GM21381 (cell line): ENCODE results near the gene ACTR1B.
"Not testable (repeated sequence)": the region's sequence is repeated elsewhere in the genome, so short reads cannot be mapped to it uniquely, and the experiment has no call there.

Source experiments
- ATAC-seq: cut with Tn5 transposase; IDR thresholded peaks from one replicate; pipeline ENCODE4 v1.9.1; 2021; ENCODE audit warnings: mild to moderate bottlenecking, moderate library complexity; ENCODE audit not compliant: unreplicated experiment

The ACTR1B gene

DNA sequence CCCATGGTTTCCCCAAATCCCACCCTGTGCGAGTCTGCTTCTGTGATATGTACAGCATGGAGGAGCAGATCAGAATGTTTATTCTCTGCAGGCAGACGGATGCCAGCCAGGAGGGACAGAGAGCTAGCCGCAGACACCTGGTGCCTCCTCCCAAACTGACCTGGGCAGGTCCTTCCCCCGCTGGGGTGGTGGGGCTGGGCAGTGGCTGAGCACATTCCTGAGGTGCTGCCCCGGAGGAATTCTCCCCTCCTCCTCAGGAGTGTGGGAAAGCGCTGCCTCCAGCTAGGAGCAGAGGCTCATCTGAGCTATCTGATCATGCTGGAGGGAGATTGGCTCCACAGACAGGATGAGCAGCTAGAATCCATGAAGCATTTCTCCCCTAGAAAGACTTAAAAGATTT is 27.3 kb upstream of the ACTR1B start:
- no peak for ATAC-seq

DNA sequence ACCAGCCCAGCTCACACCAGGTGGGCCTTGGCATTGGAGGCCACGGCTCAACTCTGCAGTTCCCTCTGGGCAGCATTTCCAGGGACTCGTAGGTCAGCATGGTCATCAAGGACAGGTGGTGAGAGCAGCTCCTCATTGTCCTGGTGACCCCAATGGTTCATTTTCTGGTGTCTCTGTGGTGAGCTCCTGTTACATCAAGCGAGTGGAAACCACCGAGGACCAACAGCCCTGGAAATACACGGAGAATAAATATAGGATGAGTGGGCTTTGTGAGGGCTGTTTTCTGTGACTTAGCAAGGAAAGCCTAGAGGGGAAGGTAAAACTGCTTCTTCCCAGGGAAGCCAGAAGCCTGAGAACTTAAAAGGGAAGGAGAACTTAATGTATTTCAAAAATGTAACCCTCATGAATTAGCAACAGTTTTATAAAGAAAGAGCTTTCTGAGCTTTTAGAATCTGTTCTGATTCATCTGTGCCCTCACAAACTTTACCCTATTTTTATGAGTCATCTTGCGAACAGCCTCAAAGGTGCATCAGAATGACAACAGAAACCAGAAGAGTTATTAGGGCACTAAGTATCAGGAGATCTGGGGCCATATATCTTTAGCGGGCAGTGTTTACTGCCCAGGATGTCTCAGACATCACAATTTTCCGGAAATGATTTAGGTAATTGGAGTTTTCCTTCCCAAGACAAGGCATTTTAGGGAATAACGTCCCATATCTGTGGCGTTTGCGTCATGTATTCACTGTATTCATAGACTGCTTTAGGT is 24.4 kb upstream of the ACTR1B start:
- no peak for ATAC-seq

DNA sequence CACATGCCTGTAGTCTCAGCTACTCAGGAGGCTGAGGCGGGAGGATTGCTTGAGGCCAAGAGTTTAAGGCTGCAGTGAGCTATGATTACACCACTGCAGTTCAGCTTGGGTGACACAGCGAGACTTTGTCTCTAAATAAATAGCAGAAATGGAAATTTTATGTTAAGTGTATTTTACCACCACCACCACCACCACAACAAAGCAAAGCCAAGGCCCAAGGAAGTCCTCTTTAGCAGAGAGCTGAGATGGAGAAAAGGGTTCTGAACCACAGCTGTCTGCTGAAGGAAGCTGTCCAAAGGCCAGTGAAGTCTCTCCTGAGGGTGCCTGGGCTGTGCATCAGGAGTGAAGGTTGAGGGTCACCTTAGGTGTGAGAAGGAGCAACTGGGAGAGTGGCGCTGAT is 23.4 kb upstream of the ACTR1B start:
- not testable (repeated sequence) for ATAC-seq

DNA sequence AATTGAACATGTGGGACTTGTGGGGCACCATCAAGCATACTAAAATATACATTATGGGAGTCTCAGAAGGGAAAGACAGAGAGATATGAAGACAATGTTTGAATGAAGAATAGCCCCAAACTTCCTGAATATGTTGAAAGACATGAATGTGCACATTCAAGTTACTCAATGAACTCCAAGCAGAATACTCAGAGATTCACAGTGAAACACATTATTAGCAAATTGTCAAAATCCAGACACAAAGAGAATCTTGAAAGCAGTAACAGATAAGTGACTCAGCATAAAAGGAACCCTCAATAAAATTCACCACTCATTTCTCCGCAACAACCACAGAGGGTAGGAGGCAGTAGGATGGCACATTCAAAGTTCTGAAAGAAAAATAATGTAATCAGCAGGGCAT is 14.5 kb upstream of the ACTR1B start:
- no peak for ATAC-seq

DNA sequence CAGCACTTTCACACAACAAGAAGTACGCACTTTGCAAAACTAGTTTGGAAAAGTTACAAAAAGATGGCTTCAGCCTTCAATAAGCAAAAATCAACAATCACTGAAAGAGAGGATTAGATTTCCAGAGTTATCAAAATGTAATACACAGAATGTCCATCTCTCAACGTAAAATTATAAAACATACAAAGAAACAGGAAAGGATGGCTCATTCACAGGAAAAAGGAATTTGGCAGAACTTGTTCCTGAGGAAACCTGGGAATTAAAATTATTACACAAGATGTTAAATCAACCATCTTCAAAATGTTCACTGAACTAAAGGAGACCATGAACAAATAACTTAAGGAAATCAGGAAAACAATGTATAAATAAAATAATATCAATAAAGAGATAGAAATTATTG is 13.6 kb upstream of the ACTR1B start:
- no peak for ATAC-seq

DNA sequence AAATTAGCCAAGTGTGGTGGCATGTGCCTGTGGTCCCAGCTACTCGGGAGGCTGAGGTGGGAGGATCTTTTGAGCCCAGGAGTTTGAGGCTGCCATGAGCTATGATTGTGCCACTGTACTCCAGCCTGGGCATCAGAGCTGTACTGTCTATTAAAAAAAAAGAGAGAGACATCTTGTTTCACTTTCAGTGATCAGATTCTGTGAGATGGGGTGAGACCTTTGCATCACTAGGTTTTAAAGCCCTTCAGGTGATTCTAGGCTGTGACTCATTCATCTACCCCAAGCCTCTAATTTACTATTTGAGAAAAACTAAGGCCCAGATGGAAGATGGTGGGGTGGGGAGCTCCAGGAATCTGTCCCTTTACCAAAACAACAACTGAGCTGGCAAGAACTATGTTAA is 12.8 kb upstream of the ACTR1B start:
- no peak for ATAC-seq

DNA sequence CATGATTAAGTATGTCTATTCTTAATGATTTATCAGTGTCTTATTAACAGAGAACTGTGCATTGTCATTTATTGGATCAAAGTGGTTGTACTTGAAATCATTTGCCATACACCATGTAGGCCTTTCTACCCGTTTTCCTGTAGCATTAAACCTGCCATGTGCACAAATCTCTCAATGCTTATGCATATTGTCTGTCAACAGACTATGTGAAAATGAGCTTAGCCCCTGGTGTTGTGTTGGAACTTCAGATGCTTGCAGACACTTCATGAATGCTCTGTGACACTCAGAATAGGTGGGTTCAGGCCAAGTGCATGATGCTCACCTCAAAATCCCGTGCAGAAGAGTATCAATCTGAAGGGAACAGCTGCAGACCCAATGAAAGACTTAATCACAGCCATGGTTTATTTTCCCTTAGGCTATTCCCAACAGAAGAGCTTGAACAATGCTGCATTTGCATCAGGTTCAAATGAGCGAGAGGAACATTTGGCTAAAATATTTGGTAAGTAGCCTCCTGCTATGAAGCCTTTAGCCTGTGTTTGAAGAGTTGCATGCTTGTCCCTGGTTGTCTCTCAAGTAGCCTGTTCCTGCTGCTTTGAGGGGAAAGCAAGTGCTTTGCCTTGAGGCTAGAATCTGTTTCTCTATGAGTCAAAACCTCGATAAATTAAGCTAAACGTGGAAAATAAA is 11.7 kb upstream of the ACTR1B start:
- ATAC-seq = no peak

DNA sequence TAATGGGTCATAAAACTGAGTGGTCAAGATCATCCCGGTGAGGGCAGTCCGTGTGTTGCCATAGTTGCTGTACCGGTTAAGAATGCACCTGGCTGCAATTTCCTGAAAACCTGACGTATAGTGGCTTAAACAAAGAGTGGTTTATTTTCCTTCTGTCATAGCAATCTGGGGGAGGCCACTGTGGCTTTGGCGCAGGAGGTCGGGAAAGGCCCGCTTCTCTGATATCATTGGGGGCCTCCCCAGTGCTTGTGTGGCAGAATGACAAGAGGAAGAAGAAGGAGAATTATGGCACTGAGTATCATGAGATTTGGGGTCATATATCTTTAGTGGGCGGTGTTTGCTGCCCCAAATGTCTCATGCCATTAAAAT is 10.1 kb upstream of the ACTR1B start:
- ATAC-seq = no peak

DNA sequence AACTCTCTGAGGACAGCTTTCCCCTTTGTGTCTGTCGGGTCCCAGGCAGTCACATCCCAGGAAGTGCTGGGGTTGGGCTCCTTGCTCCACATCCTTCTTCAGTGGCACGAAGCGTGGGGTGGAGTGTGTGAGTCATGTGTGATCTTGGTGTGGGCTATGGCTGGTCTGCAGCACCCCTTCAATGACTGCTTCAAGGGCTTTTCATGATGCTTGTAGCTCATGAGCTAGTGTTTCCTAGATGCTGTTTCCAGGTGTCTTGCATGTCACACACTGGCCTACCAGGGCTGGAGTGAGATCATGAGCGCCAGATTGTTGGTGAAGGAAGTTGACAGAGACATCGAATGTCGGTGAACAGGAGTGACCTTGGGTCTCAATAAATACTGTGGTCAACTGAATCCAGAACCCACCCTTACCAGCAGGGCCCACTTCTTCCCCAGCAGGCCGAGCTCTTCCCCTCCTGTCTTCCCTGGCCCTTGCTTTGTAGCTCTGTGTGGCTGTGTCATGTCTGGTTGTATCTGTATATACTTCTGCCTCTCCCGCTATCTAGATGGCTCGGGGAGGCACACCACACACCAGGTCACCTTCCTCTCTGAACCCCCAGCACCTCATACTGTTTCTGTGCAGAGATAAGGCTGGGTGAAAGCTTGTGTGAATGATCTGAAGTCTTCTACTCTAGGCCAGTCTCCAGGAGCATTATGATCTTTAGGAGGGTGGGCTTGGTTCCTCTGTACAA is 9.5 kb upstream of the ACTR1B start:
- no peak for ATAC-seq

DNA sequence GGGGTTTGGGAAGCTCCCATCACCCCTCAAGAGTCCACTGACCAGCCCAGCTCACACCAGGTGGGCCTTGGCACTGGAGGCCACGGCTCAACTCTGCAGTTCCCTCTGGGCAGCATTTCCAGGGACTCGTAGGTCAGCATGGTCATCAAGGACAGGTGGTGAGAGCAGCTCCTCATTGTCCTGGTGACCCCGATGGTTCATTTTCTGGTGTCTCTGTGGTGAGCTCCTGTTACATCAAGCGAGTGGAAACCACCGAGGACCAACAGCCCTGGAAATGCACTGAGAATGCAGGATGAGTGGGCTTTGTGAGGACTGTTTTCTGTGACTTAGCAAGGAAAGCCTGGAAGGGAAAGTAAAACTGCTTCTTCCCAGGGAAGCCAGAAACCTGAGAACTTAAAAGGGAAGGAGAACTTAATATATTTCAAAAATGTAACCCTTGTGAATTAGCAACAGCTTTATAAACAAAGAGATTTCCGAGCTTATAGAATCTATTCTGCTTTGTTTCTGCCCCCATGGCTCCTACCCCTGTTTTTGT is 8.8 kb upstream of the ACTR1B start:
- not testable (repeated sequence) for ATAC-seq

DNA sequence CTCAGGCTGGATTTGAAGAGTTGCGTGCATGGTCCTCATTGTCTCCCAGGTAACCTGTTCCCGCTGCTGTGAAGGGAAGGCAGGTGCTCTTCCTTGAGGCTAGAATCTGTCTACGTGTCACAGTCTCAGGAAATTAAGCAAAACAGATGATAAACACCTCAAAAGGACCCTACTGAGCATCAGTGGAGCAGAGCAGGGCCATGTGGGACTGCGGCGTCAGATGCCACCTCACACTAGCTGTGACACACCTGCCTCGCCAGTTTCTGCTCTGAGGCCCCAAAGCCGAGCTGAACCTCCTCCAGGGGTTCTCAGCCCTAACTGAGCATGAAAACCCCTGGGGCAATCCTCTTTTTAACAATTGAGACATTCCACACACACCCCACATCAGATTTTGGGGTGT is 7.7 kb upstream of the ACTR1B start:
- ATAC-seq = no peak

DNA sequence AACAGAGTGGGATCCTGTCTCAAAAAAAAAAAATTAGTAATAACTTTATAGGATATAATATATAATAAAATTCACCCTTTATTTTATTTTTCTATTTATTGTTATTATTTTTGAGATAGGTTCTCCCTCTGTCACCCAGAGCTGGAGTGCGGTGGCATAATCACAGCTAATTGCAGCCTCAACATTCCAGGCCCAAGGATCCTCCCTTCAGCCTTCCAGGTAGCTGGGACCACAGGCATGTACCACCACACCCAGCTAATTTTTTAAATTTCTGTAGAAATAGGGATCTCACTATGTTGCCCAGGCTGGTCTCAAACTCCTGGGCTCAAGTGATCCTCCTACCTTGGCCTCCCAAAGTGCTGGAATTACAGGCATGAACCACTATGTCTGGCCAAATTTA is 6.6 kb upstream of the ACTR1B start:
- no peak for ATAC-seq

DNA sequence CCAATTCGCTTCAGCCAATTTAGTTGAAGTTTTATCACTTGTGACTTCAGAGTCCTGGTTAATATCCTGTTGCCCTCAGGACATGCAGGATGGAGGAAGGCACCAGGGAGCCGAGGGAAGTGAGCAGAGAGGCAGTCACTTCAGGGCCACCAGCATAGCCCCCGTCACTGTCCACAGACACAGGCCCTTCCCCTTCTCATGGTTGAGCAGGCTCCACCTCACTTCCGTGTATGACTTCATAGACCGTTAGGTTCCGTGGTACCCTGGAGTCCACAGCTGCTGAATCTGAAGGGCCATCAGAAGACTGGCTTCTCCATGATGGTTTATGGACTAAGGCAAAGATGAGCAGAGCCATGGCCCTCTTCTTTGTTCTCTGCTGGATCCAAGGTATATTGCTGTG is 5.6 kb upstream of the ACTR1B start, which contains the start of gene C2orf92:
C2orf92 (plus strand) TSS at position 266 of the 400 bp plus-strand sequence; CDS start at position 342, 76 bp downstream.
- no peak for ATAC-seq

DNA sequence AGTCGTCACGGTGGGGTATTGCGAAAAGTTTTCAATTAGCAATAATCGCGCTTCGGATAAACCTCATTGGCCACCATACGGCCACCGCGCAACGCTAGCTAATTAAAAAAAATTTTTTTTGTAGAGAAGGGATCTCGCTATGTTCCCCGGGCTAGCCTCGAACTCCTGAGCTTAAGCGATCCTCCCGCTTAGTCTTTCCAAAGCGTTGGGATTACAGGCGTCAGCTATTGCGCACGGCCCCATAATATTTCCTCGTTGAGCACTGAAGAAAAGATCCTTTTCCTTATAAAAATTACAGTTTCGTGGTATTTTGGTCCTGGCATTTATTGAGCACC is 759 bp upstream of the ACTR1B start:
- ATAC-seq = no peak

DNA sequence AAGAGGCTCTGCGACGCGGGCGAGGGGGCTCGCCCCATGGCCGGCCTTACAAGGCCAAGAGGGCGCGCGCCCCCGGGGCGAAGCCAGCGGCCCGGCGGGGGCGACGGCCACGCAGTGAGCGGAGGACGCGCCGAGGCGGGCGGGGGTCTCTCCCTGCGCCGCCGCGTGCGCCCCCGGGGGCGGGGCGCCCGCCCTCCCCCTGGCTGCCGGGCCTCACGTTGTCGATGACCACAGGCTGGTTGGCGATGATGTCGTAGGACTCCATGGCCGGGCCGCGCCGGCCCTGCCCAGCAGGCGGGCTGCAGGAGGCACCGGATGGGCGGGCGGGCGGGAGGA is 250 bp downstream of the ACTR1B start:
- ATAC-seq = no peak

DNA sequence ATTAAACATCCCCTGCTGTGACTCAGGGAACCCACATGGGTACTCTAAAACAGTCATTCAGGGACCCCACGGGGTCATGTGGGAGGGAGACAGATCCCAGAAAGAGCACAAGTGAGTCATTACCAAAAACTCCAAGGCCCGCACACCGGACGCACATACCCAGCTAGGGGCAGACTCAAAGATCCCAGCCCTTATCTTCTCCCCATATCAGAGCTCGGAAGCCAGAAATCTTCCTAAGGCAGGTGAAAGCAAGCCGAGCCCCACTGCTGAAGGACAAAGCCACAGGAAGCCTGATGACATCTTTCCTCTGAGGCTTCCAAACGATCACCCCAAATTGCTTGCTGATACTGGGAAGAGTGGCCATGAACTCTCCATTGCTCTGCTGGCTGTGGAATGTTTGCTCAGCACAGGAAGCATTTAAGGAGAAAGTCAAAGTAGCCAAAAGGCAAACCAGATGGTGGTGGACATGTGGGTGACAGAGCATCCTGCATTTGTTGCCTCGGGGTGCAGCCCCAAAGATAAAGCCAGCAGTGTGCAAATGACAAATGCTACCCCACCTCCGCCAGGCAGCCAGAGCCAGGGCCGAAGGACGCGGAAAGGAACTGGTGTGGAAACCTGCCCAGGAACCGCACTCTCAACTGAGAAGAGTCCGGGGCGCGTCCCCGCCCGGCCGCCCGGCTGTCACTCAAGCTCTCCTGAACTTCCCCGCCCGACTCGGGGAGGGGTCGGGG is 784 bp downstream of the ACTR1B start:
- peak; percentile 40 for ATAC-seq

DNA sequence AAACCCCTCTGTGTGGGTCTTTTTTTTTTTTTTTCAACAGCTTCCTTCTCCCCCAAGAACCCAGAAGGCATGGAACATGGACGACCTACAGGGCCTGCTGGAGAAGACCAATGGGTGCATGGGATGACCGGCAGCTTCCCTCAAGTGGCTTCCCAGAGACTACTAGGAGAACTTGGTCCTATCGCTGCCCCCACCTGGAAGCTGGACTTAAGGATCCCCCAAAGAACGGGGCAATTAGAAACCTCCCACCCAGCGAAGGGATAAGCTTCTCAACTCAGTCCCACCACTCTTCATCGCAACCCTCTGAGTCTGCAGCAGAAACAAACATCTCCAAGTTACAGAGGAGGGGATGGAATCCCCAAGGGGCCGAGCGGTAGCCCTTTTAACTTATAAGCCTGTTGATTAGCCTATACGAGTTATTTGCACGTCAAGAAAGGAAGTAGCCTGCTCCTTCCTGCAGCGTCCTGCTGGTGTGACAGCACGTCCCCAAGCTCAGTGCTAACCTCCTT is 1.4 kb downstream of the ACTR1B start:
- ATAC-seq = no peak

DNA sequence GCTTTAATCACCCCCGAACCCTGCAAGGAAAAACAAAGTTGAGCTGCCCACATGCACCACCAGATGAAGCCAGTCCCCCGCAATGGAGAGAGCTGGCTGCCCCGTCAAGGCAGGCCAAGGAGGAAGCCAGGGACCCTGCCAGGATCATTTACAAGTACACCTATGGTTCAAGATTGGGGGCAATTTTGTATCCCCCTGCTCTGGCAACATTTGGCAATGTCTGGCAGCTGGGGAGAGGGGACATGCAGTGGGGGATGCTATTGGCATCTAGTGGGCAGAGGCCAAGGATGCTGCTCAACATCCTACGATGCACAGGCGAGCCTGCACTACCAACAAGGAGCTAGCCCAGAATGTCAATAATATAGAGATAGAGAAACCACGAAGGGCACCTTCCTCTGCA is 1.9 kb downstream of the ACTR1B start:
- no peak for ATAC-seq

DNA sequence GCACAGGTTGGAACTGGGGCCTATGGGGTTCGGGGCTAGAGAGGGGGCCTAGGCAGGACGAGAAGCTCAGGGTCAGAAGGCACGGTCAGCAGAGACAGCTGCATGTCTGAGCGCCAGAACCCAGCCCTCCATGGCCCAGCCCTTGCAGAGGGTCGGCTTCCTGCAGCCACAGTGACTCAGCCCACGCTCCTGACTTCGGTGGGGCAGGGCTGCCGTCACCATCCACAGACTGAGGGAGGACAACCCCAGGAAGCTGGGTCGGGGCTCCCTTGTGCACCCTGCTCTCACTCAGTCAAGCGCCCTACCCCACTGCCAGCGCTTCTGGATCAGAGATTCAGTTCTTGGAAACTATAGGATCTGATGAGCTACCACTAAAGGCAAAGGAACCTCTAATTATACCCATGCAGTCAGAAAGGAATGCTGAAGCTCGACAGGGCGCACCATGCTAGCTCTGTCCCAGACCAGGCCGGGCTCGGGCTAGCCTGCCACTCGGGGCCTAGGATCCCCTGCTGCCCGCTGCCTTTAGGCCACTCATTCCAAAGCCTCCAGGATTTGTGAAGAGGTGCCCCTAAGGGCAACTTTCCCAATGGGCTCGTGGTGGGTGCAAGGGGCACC is 3.0 kb downstream of the ACTR1B start:
- ATAC-seq = no peak

DNA sequence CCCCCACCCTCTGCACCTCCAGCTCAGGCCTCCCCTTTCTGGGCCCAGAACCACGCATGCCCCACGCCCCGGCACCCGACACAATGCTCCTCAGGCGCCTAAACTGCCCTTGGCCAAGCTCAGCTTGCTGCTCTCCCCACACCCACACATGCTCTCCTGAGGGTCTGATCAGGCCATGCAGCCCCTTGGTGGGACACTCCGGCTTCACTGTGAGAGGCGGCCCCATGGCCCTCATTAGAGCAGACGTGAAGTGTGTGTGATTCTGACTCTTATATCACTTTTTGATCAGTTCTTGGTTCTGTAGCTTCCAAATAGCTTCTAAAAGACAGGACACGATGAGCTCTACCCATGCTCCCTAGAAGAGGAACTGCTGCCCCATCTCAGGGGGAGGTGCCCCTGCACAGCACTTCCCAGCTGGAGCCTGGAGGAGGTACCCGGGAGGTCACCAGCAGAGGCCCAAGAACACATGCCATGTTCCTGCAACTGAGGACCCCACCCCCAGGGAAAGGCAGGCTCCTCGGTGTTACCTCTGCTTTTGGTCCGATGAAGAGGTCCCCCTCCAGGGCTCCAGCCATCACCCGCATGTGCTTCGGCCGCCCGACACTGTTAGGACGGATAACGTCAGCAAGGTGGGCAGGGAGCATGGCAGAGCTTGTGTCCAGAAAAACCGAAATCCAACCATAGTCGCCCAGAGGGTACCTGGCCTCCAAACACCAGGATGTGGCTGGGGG is 3.6 kb downstream of the ACTR1B start:
- ATAC-seq = no peak
